ENCODE measurements around the gene CYBC1. TPM values are rescaled to one million over a fixed set of nuclear protein-coding genes. Genes with fewer than 3 reads are reported as not detected.

The CYBC1 gene
- total and polyA plus RNA-seq, 8 donors, result 47.0 to 116 (median 53.3) TPM

DNA sequence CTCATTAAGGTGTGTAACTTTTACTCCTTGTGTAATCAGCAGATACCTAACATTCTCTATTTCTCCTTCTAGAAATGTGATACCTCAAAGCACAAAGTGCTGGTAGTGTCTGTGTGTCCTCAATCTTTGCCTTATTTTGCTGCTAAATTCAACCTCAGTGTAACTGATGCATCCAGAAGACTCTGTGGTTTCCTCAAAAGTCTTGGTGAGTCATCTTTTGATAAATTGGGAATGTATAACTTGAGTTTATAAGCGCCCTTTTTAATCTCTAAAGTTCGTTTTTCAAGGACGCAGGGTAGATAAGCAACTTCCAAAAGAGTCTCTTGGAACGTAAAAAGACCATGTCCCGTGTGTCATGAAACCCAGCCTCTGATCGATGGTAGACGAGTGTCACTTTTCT, 18.1 kb upstream of the CYBC1 start:
- intact Hi-C loops (cut with DNase I), result no loop called here
- Histone ChIP-seq H3K36me3 (peaks cover 0 to 96% of the 10 kb centered on the region in 2 donors), H3K27me3 (no peaks in the 10 kb centered on the region), H3K27ac (no peak overlapping the region), H3K9me3 (no peaks in the 10 kb centered on the region), H3K4me1 (no peaks in the 10 kb centered on the region), H3K4me3 (no peak overlapping the region)
- no peak for DNase-seq
- ATAC-seq, result no peak
- TF ChIP-seq, protein P1, sequence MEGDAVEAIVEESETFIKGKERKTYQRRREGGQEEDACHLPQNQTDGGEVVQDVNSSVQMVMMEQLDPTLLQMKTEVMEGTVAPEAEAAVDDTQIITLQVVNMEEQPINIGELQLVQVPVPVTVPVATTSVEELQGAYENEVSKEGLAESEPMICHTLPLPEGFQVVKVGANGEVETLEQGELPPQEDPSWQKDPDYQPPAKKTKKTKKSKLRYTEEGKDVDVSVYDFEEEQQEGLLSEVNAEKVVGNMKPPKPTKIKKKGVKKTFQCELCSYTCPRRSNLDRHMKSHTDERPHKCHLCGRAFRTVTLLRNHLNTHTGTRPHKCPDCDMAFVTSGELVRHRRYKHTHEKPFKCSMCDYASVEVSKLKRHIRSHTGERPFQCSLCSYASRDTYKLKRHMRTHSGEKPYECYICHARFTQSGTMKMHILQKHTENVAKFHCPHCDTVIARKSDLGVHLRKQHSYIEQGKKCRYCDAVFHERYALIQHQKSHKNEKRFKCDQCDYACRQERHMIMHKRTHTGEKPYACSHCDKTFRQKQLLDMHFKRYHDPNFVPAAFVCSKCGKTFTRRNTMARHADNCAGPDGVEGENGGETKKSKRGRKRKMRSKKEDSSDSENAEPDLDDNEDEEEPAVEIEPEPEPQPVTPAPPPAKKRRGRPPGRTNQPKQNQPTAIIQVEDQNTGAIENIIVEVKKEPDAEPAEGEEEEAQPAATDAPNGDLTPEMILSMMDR (IDR thresholded peaks at IDR 0.05), result no peak

DNA sequence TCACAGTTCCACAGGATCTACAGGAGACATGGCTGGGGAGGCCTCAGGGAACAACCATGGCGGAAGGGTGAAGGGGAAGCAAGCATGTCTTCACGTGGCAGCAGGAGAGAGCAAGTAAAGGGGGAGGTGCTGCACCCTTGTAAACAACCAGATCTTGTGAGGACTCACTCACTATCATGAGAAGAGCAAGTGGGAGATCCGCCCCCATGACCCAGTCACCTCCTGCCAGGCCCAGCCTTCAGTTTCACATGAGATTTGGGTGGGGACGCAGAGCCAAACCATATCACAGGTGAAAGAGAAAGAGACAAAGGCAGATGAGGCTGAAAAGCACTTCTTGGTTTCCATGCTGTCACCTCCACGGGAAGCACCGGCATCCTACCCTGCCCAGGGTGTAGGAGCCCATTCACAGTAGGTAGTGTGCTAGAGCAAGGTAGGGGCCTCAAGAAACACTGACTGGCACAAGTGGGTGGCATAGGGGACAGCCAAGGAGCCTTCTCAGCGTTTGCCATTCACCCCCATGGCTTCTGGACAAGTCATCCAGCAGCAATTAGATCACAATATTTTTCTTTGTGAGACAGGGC, 14.6 kb upstream of the CYBC1 start:
- no peak for ATAC-seq
- H3K9me3 ChIP-seq, result no peaks in the 10 kb centered on the region
- H3K4me1 ChIP-seq, result peaks cover 0 to 5% of the 10 kb centered on the region in 2 donors
- H3K36me3 ChIP-seq, result peaks cover 0 to 97% of the 10 kb centered on the region in 2 donors
- TF ChIP-seq, protein P1 (IDR thresholded peaks at IDR 0.05), result no peak
- H3K27ac ChIP-seq, result no peak overlapping the region
- H3K4me3 ChIP-seq, result no peak overlapping the region
- intact Hi-C loops (cut with DNase I), result no loop called here
- DNase-seq, result peak in 1 of 4 donors; percentile 12
- H3K27me3 ChIP-seq, result no peaks in the 10 kb centered on the region

DNA sequence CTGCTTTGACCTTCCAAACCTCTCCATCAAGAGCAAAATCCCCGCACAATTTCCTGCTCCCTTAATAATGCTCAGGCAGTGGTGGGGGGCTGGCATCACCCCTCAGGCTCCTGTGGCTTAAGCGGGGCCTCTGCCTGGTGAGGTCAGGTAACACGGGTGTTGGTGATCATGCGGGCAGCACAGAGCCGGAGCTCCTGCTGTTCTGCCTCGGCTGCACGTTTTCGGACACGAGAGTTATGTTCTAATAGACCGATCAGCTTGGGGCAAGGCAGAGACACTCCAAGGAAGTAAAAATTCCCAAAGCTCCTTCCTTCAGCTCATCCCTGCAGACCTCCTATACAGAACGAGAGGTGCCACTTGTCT, 14.0 kb upstream of the CYBC1 start:
- TF ChIP-seq, protein P1 (IDR thresholded peaks at IDR 0.05), result no peak
- no peak for ATAC-seq
- Histone ChIP-seq H3K4me3 (no peak overlapping the region), H3K9me3 (no peaks in the 10 kb centered on the region), H3K27me3 (no peaks in the 10 kb centered on the region), H3K4me1 (peaks cover 0 to 11% of the 10 kb centered on the region in 2 donors), H3K36me3 (peaks cover 0 to 94% of the 10 kb centered on the region in 2 donors), H3K27ac (no peak overlapping the region)
- intact Hi-C loops (cut with DNase I), result no loop called here
- peak in 1 of 4 donors; percentile 50 for DNase-seq

DNA sequence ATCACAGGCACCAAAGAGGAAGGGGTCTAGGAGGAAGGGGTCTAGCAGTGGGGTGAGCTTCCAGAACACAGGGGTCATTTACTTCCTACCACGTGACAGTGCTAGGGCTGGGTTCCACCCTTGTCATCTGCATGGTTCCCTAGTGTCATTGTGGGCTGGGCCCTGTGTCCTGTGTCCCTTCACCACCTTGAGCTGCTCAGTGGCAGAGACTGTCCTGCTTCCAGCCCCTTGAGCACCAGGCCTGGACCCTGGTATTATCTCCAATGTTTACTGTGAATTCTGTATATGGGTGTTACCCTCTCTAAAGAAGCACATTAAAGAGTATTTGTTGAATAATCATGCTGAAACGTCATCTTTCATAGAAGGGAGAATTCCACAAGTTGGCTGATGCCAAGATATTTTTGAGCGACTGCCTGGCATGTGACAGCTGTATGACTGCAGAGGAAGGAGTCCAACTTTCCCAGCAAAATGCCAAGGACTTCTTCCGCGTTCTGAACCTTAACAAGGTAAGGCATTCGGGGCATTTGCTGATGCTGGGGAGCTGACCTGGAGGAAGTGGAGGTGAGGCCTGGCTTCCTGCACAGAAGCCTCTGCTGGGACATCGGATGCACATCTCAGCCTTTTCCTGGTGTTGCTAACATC, 13.5 kb upstream of the CYBC1 start:
- H3K9me3 ChIP-seq, result no peaks in the 10 kb centered on the region
- H3K4me1 ChIP-seq, result peaks cover 0 to 16% of the 10 kb centered on the region in 2 donors
- peaks cover 0 to 89% of the 10 kb centered on the region in 2 donors for H3K36me3 ChIP-seq
- intact Hi-C loops (cut with DNase I), result no loop called here
- no peak for ATAC-seq
- no peak overlapping the region for H3K4me3 ChIP-seq
- no peaks in the 10 kb centered on the region for H3K27me3 ChIP-seq
- H3K27ac ChIP-seq, result no peak overlapping the region
- peak in 1 of 4 donors; percentile 8 for DNase-seq
- TF ChIP-seq, protein P1 (IDR thresholded peaks at IDR 0.05), result no peak

DNA sequence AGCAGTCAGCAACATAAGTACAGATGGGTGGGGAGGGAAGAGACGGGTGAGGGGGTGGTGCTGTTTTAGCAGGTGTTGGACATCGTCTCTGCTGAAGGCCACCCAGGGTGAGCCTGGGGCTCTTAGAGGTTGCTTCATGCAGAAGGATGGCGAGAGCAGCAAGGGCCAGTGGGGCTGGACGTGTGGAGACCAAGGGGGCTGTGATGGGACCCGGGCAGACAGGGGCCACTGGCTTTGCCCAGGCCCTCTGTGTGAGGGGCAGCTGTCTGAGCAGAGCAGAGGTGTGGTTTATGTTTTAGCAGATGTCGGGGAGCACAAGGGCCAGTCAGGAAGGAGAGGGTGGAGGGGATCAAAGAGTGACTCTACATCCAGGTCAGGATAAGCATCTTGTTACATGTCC, 12.8 kb upstream of the CYBC1 start:
- DNase-seq (peak in 1 of 4 donors; percentile 41), ATAC-seq (no peak)
- H3K9me3 ChIP-seq, result no peaks in the 10 kb centered on the region
- no peak overlapping the region for H3K27ac ChIP-seq
- peaks cover 0 to 16% of the 10 kb centered on the region in 2 donors for H3K4me1 ChIP-seq
- H3K4me3 ChIP-seq, result no peak overlapping the region
- peaks cover 0 to 83% of the 10 kb centered on the region in 2 donors for H3K36me3 ChIP-seq
- intact Hi-C loops (cut with DNase I), result no loop called here
- TF ChIP-seq, protein P1 (IDR thresholded peaks at IDR 0.05), result no peak
- no peaks in the 10 kb centered on the region for H3K27me3 ChIP-seq
